DMS153 treated with DMSO at 0.1 percent for 48 hours (cell line): ENCODE results near the gene DRC7.
"Not testable (repeated sequence)": the region's sequence is repeated elsewhere in the genome, so short reads cannot be mapped to it uniquely, and the experiment has no call there.

Experiments
- DNase-seq: peaks from one replicate; lab custom pipeline; 2025; ENCODE audit not compliant: unreplicated experiment; lab: John Stamatoyannopoulos, UW

Gene DRC7

DNA sequence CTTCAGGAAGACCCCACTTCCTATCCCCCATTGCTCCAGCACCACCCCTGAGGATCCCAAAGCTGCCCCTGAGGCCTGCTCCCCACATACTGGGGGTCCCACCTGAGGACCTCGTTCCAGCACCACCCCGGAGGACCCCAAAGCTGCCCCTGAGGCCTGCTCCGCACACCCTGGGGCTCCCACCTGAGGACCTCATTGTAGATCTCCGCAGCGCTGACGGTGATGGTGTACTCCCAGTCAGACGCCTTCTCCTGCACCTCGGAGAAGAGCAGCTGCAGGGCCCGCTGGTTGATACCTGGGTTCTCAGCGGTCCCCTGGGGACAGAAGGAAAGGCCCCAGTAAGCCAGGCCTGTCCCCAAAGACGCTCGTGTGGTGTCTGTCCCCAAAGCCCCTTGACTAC, 67.4 kb downstream of the DRC7 start:
- no peak for DNase-seq

DNA sequence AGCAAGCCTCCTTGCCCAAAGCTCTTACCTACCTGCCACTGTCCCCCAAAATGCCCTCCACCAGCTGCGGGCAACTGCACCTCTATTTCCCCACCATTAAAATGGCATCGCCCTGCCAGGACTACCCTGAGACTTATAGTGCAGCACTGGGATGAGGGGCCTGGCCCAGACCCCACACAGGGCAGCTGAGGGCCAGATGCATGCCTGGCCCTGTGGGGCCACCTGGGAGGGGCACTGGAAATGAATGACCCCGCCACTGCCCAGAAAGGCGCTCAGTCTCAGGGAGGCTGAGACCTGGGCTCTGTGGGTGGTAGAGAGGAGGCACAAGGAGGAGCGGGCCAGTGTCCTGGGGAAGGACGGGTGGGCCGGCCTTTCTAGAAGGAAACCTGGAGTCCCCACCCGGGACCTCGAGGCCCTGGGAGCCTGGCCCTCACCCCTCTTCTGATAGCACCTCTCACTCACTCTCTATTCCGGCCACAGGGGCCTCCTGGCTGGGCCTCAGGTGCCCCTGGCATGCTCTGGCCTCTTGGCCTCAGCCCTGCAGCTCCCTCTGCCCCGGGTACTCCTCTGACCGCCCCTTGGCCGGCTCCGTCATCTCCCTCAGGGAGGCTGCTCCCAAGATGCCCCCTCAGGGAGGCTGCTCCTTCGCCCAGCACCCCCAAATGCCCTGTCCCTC, 67.9 kb downstream of the DRC7 start:
- no peak for DNase-seq

DNA sequence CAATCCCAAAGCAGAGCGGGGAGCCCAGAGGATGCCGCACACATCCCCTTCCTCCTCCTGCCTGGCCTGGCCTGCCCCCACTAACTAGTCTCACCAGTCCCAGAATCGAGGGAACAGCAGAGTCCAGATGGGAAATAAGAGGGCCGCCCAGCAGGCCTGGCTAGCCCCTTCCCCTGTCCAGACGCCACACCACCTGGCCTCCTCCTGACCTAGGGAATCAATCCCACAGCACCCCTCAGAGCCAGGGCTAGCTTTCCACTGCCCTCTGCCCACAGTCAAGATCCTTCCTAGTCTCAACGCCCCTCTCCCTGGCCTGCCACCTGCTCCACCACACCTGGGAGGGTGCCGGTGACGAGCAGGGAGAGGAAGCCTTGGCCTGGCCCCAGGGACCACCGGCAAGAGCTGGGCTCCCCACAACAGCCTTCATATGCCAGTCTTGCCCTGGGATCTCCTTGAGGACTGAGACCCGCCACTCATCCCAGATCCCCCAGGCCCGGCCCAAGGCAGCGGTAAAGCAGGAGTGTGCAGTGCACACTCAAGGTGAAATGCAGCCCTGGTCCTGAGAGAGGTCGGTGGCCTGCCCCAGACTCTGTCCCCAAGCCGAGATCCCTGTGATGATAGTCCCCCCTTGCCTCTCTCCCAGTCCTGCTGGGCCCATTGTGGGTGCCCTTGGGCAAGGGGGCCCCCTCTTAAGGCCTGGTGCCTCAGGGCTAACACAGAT, 68.8 kb downstream of the DRC7 start:
- no peak for DNase-seq

DNA sequence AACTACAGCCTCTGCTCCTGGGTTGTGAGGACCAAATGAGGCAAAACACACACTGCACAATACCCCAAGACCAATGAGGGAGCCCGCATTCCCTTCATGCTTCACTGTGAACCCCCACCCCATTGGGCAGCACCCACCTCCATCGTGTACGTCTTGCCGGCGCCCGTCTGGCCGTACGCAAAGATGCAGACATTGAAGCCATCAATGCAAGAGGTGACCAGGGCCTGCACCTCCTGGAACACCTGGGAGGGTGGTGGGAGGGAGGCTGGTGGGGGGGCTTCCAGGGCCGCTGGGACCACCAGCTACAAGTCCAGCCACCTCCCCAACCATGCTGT, 69.4 kb downstream of the DRC7 start:
- DNase-seq, result no peak

DNA sequence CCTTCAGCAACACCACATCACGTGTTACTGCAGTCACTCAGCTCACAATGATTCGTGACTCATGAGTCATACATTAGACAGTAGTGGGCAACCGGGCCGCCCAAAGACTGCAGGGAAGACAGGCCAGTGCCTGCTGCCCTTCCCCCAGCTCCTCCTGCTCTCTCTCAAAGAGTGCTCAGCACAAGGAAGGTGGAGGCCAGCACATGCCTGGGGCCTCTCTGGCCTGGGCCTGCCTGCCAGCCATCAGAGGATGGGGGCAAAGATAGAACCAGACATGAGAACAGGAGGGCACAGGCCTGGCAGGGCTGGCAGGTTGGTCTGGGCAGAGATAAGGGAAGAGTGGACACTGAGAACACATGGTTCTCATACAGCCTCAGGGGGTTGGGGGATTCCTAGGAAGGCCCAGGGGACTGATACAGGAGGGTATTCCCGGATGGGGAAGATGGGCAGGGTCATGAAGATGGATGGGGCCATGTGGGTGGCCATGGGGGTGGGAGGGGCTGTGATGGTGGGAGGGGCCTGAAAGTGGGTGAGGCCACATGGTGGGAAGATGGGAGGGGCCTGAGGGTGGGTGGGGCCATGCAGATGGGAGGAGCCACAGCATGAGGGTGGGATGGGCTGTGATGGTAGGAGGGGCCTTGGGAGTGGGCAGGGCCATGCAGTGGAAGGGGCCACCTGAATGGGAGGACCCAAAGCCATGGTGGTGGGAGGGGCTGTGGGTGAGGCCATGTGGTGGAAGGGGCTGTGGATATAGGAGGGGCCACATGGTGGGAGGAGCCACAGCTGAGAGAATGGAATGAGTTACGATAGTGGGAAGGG, 69.9 kb downstream of the DRC7 start:
- no peak for DNase-seq

DNA sequence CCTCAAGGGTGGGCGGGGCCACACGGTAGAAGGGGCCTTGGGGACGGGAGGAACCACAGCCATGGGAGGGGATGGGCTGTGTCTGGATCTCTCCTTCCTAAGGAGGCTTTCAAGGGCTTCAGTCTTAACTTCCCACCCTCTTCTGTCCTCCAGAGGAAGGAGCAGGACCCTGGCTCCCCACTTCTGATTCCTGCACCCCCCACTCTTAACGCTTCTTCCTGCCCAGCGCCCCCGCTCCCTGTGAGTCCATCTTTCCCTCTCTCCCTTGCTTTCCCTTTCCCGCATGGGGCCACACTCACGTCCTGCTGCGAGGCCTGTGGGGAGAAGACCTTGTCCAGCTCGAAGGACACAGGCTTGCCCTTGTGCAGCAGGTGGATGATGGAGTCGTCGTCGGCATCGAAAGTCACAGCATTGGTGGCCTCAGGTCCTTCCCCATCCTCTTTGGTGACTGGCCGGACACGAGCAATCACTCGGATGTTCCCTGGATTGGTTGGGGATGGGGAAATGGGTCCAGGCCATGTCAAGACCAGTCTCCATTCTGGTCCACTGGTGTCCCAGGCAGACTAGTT, 70.6 kb downstream of the DRC7 start:
- no peak for DNase-seq

DNA sequence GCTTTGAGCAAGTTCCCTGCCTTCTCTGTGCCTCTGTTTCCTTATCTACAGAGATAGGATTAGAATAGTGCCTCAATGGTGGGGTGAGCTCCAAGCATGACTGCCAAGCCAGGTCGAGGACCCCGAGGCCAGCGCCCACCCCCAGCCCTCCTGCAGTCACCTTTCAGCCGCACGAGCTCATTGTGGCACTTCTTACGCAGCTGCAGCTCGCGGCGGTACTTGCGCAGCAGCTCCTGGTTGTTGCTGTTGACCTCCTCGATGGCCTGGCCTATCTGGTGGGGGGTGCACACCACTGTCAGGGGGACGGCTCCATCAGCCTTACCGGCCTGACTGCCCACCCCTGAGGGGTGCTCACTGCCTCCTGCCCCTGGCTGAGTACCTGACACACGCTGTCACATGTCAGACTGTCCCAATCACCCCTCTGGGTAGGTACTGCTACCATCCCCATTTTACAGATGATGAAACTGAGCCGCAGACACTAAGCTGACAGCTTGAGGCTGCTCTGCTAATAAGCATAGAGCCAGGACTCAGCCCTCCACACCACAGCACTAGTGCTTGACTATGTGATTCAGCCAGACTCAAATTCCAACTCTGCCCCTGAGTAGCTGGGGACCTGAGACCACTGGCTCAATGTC, 72.2 kb downstream of the DRC7 start:
- no peak for DNase-seq

DNA sequence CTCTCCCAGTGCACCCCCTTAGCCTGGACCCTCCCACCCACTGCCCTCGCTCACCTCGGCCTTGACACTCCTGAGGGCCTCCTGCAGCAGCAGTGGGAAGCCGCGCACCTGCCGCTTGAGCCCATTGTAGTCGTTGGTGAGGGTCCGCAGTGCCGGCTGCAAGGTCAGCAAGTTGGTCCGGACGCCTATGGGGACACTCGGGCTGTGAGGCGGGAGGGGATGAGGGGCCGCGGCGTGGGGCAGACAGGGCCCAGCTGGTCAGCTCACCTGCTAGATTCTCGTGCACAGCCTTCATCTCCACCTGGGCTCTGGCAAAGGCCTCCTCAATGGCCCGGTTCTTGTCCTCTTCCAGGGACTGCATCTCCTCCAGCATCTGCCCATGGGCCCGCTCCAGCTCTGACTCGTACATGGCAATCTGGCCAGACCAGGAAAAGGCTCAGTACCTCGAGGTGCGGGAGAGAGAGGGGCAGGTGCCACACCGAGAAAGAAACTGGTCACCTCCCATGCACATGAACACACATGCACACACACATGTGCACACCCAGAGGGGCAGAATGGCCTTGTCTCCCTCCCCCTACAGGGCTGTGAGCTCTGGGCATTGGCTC, 75.0 kb downstream of the DRC7 start:
- DNase-seq, result no peak

DNA sequence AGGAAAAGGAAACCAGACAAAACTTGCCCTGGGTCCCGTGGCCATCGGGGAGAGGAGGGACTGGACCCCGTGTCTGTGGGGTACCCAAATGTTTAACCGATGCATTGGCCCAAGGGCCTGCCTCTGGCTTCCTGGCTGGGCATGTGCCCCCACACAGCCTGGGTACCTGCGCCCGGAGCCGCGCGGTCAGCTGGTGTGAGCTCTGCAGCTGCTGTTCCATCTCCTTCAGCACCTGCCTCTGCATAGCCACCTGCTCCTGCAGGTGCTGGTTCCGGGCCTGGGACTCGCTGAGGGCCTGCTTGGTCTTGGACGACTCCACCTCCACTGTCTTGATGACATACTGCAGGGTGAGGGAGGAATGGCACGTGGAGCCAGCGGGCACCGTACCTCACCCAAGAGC, 75.8 kb downstream of the DRC7 start:
- DNase-seq, result no peak

DNA sequence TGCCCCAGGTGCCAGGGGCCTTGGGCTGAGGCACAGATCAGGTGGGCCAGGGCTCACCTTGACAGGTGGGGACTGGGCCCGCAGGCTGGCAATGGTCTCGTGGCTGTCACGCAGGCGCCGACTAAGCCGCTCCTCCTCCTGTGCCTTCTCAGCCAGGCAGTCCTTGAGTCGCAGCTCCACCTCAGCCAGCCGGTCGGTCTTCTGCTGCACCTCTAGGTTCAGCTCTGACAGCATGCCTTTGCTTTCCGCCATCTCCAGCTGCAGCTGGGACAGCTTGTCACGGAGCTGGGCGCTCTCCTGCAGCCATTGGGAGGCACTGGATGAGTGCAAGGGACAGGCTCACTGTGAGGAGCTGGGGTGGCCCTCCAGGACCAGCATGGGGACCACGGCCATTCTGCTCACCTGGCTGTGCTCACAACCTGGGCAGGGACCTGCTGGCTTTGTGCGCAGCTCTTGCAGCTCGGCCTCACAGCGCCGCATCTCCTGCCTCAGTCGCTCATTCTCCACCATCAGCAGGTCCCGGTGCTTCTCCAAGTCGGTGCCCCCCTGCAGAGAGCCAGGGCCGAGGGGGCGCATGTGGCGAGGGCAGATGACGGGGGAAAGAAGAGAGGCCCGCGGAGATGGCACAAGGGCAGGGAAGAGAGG, 76.7 kb downstream of the DRC7 start:
- DNase-seq, result no peak

DNA sequence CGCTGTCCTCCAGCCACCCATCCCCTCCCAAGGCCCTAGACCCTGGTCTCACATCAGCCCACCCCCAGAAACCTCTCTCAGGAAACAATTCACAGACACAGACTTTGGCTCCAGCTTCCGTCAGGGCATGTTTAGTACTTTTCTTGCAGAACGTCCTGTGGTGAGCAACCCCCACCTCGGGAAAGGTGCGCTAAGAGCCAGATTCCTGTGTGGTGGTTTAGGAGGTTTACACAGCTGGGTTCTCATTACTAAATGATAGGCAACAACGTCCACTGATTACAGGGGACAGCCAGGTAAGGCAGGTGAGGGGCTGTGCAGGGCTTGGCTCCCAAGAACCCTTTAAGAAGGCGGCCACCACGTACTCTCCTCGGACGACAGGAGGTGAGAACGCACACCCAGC, 78.4 kb downstream of the DRC7 start:
- no peak for DNase-seq

DNA sequence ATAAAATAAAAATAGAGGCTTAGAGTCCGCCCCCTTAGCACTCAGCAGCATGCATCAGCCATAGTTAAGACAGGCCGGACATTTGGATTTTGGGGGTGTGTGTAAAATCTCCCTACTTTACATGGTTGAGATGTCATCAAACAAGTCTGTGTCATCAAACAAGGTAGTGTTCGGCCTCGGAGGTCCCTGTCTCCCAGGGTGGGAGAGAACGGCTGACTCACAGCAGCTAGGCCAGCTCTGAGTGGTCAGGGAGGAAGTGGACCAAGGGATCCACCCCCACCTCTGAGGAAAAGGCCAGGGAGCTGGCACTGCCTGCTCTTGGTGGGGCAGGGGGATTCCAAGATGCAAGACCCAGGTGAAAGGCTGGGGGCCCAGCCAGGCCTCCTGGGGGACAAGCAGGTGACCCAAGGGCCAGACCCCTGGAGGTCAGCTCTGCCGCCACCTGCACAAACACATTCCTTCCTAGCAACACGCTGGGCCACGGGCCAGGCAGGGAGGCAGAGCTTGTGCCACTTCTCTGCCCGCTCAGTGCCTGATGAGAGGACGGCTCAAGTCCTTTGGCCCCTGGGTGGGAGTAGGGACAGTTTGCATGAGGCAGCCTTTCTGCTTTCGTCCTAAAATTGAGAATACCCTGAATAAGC, 79.2 kb downstream of the DRC7 start:
- DNase-seq, result no peak

DNA sequence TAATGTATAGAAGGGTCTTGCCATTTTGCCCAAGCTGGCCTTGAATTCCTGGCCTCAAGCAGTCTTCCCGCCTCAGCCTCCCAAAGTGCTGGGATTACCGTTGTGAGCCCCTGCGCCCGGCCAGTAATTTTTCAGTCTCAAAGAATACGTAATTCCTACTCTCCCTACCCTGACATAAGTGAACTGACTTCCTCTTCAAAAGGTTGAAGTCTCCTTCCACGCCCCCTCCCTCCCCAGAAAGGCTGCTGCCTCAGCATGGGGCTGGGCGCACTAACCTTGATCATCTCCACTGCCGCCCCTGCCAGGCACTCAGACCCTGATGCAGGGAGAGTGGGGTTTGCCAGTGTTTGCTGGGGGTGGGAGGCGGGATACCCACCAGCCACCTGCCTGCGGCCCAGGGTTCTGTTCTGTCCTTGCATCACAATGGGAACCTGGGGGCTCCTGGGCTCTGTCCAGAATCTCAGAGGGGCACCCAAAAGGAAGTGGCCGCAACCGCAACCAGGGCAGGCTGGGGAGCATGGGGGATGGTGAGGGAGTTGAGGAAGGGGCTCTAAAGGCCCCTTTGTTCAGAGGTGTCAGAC, 80.2 kb downstream of the DRC7 start:
- DNase-seq, result no peak

DNA sequence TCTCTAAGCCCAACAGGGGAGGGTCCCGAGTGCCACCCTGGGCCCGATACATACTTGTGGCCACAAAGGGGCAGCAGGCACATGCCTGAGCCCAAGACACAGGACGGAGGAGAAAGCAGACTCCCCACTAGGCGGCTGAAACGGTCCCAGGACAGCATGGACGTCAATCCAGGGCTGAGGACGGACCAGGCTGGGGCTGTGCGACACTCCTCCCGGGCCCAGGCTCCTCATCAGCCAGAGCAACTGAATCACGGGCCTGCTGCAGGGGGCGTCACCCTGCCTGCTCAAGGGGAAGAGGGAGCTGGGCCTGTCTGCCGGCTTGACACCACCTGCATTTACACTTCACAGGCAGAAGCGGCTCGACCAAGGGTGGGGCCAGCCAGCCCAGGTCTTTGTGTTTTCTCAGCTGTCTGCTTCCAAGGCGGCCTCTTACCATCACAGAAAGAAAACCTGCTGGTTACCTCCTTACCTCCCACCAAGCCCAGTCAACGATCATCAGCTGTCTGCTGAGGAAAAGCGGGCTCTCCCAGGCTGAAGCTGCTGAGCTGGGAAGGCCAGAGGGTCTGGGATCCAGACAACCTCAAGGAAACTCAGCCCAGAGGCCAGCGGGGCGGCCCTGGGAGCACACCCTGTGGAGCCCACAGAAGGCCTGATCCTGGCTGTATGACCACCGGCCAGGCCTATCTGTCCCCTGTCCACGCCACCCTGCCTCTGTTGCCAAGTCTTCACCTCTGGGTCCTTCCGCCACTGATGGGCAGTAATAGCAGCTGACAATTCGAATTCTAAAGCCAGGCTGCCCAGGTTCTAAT, 81.3 kb downstream of the DRC7 start:
- no peak for DNase-seq

DNA sequence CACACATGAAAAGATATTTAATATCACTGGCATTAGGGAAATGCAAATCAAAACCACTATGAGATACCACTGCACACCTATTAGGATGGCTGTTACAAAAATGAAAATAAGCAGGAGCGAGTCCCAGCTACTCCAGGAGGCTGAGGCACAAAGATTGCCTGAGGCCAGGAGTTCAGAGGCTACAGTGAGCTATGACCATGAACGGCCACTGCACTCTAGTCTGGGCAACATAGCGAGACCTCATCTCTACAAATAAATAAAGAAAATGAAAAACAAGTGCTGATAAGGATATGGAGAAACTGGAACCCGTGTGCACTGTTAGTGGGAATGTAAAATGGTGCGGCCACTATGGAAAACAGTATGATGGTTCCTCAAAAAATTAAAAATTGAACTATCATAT, 84.1 kb downstream of the DRC7 start:
- no peak for DNase-seq

DNA sequence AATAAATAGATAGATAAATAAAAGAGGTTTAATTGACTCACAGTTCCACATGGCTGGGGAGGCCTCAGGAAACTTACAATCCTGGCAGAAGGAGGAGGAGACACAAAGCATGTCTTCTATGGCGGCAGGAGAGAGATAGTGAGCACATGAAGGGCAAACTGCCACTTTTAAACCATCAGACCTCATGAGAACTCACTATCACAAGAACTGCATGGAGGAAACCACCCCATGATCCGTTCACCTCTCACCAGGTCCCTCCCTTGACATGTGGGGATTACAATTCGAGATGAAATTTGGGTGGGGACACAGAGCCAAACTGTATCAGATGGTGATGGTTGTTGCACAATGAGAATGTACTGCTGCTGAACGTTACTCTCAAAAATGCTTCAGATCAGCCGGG, 85.2 kb downstream of the DRC7 start:
- not testable (repeated sequence) for DNase-seq

DNA sequence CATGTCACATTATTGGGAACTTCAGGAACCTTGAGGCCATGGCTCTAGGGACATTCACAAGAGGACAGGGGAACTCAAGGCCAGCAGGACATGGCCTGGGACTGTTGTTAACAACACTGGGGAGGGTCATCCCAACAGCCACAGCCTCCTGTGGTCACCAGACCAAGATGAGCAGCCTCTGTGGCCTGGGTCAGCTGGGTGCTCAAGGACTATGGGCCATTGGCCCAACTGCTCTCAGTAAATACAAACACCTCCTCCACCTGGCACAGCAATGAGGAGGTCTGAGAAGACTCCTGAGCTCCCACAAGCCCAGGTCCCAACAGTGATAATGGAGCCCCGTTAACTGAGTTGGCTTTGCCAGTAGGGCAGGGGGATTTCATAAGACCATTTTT, 86.7 kb downstream of the DRC7 start:
- no peak for DNase-seq
